Uterus (tissue), 4 donors: ENCODE data around the gene KRT71. TPM values are rescaled to one million over a fixed set of nuclear protein-coding genes. Genes with fewer than 3 reads are reported as not detected.

Experiments used
- DNase-seq, 2 donors: peaks; one replicate each; pipeline ENCODE4 v3.0.0-alpha.2; 2019 to 2020
- H3K27ac ChIP-seq, 2 donors: fragments of 200-600 bp; sonication (generic); 1 replicate in 1 of 2; 2 replicates in 1 of 2; pipeline ENCODE4 v1.5.1; 2016 to 2018
- H3K27me3 ChIP-seq, 2 donors: fragments of 200-600 bp; sonication (generic); one replicate each; pipeline ENCODE4 v1.5.1; 2018 to 2019; ENCODE audit warnings: control low read depth in 1 of 2
- H3K36me3 ChIP-seq, 2 donors: fragments of 200-600 bp; sonication (generic); one replicate each; pipeline ENCODE4 v1.5.1; 2019; ENCODE audit warnings: control low read depth in 1 of 2
- H3K4me1 ChIP-seq, 2 donors: fragments of 200-600 bp; sonication (generic); one replicate each; pipeline ENCODE4 v1.5.1; 2018 to 2019; ENCODE audit warnings: control low read depth in 1 of 2
- H3K4me3 ChIP-seq, 2 donors: fragments of 200-600 bp; sonication (generic); 1 replicate in 1 of 2; 2 replicates in 1 of 2; pipeline ENCODE4 v1.5.1; 2018 to 2019; ENCODE audit warnings: mild to moderate bottlenecking in 1 of 2
- H3K9me3 ChIP-seq, 2 donors: fragments of 200-600 bp; sonication (generic); one replicate each; pipeline ENCODE4 v1.5.1; 2019; ENCODE audit warnings: control low read depth in 1 of 2
- POLR2A ChIP-seq, 2 donors: fragments of 450-650 bp; IDR thresholded peaks; one replicate each; pipeline ENCODE4 v1.6.1; 2016; ENCODE audit warnings: antibody characterized with exemption in 2 of 2, mild to moderate bottlenecking in 1 of 2, moderate library complexity in 1 of 2
- intact Hi-C: fragments of 100-400 bp; cut with DNase I; formaldehyde crosslinking; loops from one replicate; pipeline ENCODE4 v1.15.1; 2023; ENCODE audit warnings: low total_unique reads
- total RNA-seq, 4 donors: library from RNA; depleted of rRNA in 3 of 4; stranded (reverse); fragments of >200 nt in 3 of 4; gene quantifications; one replicate each; pipeline versions ENCODE4 v1.1.0 to v1.2.4, GENCODE V29; 2014 to 2023
- TF ChIP-seq, protein P1 (sequence below), 4 experiments: fragments of 200-600 bp in 2 of 4; fragments of 450-650 bp in 2 of 4; sonication (generic) in 2 of 4; IDR thresholded peaks; one replicate each; pipeline ENCODE4 v1.5.1; 2016 to 2019; ENCODE audit warnings: antibody characterized with exemption in 4 of 4, mild to moderate bottlenecking in 2 of 4, moderate library complexity in 1 of 4
- donor health status: DM: yes; HTN: yes; CAD: no.

The KRT71 gene
- total RNA-seq, 4 donors from 2014 or later: not detected

DNA sequence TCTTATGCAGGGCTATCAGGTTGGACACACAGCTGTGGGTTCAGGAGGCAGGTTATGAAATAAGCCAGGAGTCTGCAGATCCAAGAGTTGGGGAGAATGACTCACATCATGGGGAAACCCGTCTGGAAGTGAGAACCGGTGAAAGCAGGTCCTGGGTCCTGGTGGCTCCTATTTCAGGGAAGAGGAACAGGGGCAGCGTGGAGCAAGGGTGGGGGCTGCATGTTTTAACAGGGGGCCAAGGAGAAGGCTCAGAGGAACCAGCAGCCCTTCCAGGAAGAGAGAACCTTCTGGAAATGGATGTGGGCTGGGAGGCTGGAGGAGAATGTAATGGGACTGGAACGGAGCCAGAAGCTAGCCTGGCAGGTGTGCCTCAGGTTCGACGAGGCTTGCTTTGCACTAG is 28.5 kb upstream of the KRT71 start:
- DNase-seq: no peak
- Histone ChIP-seq H3K9me3 (no peaks in the 10 kb centered on the region), H3K27ac (no peak overlapping the region), H3K27me3 (no peaks in the 10 kb centered on the region), H3K4me3 (no peak overlapping the region), H3K4me1 (no peaks in the 10 kb centered on the region), H3K36me3 (no peaks in the 10 kb centered on the region)
- intact Hi-C loops: no loop called here
- TF ChIP-seq POLR2A (IDR thresholded peaks at IDR 0.05): no peak
- TF ChIP-seq, protein P1, sequence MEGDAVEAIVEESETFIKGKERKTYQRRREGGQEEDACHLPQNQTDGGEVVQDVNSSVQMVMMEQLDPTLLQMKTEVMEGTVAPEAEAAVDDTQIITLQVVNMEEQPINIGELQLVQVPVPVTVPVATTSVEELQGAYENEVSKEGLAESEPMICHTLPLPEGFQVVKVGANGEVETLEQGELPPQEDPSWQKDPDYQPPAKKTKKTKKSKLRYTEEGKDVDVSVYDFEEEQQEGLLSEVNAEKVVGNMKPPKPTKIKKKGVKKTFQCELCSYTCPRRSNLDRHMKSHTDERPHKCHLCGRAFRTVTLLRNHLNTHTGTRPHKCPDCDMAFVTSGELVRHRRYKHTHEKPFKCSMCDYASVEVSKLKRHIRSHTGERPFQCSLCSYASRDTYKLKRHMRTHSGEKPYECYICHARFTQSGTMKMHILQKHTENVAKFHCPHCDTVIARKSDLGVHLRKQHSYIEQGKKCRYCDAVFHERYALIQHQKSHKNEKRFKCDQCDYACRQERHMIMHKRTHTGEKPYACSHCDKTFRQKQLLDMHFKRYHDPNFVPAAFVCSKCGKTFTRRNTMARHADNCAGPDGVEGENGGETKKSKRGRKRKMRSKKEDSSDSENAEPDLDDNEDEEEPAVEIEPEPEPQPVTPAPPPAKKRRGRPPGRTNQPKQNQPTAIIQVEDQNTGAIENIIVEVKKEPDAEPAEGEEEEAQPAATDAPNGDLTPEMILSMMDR (IDR thresholded peaks at IDR 0.05): no peak

DNA sequence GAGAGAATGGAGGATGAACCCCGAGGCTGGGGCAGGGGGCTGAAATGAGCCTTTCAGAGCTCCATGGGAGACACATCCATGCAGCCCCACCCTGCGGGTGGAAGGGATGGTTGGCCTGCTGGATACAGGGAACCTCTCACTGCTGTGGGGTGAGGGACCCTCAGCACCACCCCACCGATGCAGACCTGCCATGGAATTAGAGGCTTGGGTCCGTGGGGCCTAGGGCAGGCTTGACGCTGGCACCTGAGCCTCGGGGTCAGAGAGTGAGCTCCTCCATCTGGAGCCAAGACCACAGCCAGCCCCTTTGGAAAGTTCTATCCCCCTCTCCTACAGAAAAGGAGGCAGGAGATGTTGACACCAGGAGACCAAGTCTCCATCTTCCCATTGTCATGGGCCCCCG is 28.1 kb upstream of the KRT71 start:
- no peak for DNase-seq
- H3K9me3 ChIP-seq: no peaks in the 10 kb centered on the region
- H3K4me3 ChIP-seq: no peak overlapping the region
- no peaks in the 10 kb centered on the region for H3K4me1 ChIP-seq
- no peaks in the 10 kb centered on the region for H3K27me3 ChIP-seq
- no peak for TF ChIP-seq POLR2A (IDR thresholded peaks at IDR 0.05)
- TF ChIP-seq, protein P1 (IDR thresholded peaks at IDR 0.05): no peak
- intact Hi-C loops: no loop called here
- H3K36me3 ChIP-seq: no peaks in the 10 kb centered on the region
- H3K27ac ChIP-seq: no peak overlapping the region

DNA sequence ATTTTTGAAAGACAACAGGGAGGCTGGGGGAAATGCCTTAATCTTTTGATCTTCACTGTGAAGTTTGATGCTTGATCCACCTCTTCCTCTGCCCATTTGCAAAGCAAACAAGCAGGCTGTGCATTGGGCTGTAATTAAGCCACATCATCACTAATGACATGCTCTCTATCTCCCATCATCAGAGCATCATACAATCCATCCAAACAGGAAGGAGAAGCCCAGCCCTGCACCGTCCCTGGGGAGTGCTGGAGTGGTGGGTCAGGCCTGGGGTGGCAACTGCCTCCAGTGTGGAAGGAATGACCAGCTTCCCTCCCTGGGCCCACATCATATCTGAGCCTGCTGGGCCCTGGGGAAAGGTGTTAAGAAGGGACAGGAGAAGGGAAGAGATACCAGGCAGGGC is 27.6 kb upstream of the KRT71 start:
- TF ChIP-seq, protein P1 (IDR thresholded peaks at IDR 0.05): no peak
- no peak for TF ChIP-seq POLR2A (IDR thresholded peaks at IDR 0.05)
- Histone ChIP-seq H3K4me3 (no peak overlapping the region), H3K27me3 (no peaks in the 10 kb centered on the region), H3K27ac (no peak overlapping the region), H3K36me3 (no peaks in the 10 kb centered on the region), H3K9me3 (no peaks in the 10 kb centered on the region), H3K4me1 (no peaks in the 10 kb centered on the region)
- no peak for DNase-seq
- intact Hi-C loops: no loop called here

DNA sequence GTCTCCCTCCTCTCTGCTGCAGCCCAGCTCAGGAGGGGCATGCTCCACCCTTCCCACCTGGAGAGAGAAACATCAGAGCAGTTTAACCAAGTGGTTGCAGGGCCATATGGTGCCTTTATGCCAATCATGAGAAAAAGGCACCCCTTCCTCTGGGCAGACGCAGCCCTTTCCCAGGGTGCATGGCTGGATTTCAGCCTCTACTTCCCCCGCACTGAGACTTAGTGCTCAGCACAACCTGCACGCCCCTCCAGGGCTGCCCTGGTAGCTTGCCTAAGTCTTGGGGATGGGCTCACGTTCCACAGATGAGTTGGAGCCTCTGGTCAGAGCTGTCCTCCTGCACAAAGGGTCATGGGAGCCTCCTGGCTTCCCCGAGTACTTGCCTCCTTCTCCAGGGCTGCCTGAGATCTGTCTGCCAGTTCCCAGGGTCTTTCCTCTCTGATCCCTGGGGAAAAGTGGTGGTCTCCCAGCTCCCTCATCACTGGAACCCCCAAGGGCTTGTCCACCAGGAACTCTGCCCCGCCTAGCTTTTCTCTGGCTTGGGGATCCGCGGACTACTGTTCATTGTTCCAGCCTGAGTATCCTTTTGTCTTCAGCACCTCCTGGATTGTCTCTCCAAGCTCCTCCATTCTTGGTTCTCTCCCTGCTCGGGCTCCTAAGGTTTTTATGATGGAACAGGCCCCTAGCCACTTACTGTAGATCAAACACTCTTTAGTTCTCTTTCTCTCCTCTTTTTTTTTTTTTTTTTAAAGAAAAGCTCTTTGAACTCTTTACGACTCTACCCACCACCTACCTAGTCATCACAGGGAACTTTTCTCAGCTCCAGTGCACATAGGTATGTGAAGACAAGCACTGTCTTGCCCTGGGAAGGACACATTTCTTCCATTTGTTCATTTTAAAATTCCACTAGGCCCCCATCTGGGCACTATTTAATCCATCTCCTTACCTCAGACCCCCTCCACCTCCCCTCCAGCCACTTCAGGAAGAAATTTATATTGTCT is 26.8 kb upstream of the KRT71 start:
- intact Hi-C loops: no loop called here
- Histone ChIP-seq H3K9me3 (no peaks in the 10 kb centered on the region), H3K27ac (no peak overlapping the region), H3K4me3 (no peak overlapping the region), H3K36me3 (no peaks in the 10 kb centered on the region), H3K27me3 (no peaks in the 10 kb centered on the region), H3K4me1 (no peaks in the 10 kb centered on the region)
- TF ChIP-seq POLR2A (IDR thresholded peaks at IDR 0.05): no peak
- TF ChIP-seq, protein P1 (IDR thresholded peaks at IDR 0.05): no peak
- no peak for DNase-seq

DNA sequence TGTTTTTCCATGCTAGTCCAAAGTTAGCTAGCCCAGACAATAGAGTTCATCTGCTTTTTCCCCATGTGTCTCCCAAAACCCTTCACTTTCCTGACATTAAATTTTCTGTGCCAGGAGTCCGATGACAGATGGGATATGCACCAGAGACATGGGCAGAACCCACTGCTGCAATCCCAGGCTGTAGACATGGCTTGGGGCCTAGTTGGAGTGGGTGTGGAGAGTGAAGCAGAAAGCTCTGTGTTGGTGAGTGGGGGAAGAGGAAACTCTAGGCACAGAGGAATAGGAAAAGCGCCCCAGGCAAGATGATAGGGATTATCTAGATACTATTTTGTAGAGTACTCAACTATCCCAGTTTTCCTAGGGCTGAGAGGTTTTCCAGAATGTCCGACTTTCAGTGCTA is 25.5 kb upstream of the KRT71 start:
- Histone ChIP-seq H3K4me1 (no peaks in the 10 kb centered on the region), H3K27ac (no peak overlapping the region), H3K27me3 (no peaks in the 10 kb centered on the region), H3K9me3 (no peaks in the 10 kb centered on the region), H3K4me3 (no peak overlapping the region), H3K36me3 (no peaks in the 10 kb centered on the region)
- DNase-seq: no peak
- no peak for TF ChIP-seq POLR2A (IDR thresholded peaks at IDR 0.05)
- TF ChIP-seq, protein P1 (IDR thresholded peaks at IDR 0.05): no peak
- intact Hi-C loops: no loop called here
